ENCODE results near the gene AMFR. TPM values are rescaled to one million over a fixed set of nuclear protein-coding genes. Genes with fewer than 3 reads are reported as not detected.

AMFR gene
- total and polyA plus RNA-seq, 2 of the 13 experiments (the other 11 are each of a cell fraction or from before 2014, with no cell fraction given): 52.9 to 108 TPM

DNA sequence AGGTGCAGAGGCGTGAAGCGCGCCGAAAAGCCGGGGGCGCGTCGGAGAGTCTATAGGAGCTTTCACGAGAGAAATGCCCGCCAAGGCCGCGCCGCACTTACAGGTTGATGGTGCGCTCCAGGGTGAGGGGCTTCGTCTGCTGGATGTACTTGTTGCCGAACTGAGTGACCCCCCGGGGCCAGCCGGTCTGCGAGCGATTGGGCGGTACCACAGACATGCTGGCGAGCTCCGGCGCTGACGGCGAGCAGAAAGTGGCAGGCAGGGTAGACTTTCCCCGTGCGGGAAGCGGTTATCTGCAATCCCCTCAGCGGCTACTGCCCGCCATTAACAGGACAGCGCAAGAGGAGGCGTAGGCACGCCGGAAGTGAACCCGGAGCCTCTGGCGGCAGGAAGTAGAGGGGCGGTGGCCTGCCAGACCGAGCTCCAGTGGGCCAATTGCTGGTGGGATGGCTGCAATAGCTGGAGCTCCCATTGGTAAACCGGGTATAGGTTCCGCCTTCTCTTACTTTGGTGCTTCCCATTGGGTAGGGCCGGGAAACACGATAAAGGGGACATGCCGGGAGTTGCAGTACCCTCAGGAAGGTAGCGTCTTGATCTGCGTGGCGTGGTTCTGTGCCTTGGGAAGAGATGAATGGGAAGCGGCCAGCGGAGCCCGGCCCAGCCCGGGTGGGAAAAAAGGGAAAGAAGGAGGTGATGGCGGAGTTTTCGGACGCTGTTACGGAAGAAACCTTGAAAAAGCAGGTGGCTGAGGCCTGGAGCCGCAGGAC, 25.8 kb upstream of the AMFR start, which contains the start of the genes NUDT21 and OGFOD1 (continued):
- TF ChIP-seq XBP1 (CRISPR knock-in tag; IDR thresholded peaks at IDR 0.05): no peak
- no peak for TF ChIP-seq PAWR (CRISPR knock-in tag; IDR thresholded peaks at IDR 0.05; ENCODE audit: borderline replicate concordance)
- TF ChIP-seq, protein P1, sequence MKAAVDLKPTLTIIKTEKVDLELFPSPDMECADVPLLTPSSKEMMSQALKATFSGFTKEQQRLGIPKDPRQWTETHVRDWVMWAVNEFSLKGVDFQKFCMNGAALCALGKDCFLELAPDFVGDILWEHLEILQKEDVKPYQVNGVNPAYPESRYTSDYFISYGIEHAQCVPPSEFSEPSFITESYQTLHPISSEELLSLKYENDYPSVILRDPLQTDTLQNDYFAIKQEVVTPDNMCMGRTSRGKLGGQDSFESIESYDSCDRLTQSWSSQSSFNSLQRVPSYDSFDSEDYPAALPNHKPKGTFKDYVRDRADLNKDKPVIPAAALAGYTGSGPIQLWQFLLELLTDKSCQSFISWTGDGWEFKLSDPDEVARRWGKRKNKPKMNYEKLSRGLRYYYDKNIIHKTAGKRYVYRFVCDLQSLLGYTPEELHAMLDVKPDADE (CRISPR knock-in tag; IDR thresholded peaks at IDR 0.05): peak; percentile 36; the same call in 1 of the 2 replicates
- 0 out of 2 replicates have a peak, but pooled peaks have one; percentile 66 for TF ChIP-seq ZBTB1 (CRISPR knock-in tag; IDR thresholded peaks at IDR 0.05; ENCODE audit: borderline replicate concordance)
- TF ChIP-seq ZKSCAN8 (CRISPR knock-in tag; IDR thresholded peaks at IDR 0.05; ENCODE audit: borderline replicate concordance): no peak; the same call in 1 of the 2 replicates
- TF ChIP-seq SNRNP70 (IDR thresholded peaks at IDR 0.05; ENCODE audit: low read depth, low read length): no peak
- peak; percentile 89 for TF ChIP-seq CREM (IDR thresholded peaks at IDR 0.05)
- no peak for TF ChIP-seq CREM (CRISPR knock-in tag; IDR thresholded peaks at IDR 0.05)
- no peak for TF ChIP-seq ZNF570 (CRISPR knock-in tag; IDR thresholded peaks at IDR 0.05; ENCODE audit: borderline replicate concordance)
- TF ChIP-seq SNAPC2 (CRISPR knock-in tag; IDR thresholded peaks at IDR 0.05): no peak
- TF ChIP-seq TOPORS (CRISPR knock-in tag; IDR thresholded peaks at IDR 0.05): no peak
- TF ChIP-seq ZNF510 (CRISPR knock-in tag; IDR thresholded peaks at IDR 0.05; ENCODE audit: low read depth): no peak; the same call in 1 of the 2 replicates
- TF ChIP-seq, protein P2, sequence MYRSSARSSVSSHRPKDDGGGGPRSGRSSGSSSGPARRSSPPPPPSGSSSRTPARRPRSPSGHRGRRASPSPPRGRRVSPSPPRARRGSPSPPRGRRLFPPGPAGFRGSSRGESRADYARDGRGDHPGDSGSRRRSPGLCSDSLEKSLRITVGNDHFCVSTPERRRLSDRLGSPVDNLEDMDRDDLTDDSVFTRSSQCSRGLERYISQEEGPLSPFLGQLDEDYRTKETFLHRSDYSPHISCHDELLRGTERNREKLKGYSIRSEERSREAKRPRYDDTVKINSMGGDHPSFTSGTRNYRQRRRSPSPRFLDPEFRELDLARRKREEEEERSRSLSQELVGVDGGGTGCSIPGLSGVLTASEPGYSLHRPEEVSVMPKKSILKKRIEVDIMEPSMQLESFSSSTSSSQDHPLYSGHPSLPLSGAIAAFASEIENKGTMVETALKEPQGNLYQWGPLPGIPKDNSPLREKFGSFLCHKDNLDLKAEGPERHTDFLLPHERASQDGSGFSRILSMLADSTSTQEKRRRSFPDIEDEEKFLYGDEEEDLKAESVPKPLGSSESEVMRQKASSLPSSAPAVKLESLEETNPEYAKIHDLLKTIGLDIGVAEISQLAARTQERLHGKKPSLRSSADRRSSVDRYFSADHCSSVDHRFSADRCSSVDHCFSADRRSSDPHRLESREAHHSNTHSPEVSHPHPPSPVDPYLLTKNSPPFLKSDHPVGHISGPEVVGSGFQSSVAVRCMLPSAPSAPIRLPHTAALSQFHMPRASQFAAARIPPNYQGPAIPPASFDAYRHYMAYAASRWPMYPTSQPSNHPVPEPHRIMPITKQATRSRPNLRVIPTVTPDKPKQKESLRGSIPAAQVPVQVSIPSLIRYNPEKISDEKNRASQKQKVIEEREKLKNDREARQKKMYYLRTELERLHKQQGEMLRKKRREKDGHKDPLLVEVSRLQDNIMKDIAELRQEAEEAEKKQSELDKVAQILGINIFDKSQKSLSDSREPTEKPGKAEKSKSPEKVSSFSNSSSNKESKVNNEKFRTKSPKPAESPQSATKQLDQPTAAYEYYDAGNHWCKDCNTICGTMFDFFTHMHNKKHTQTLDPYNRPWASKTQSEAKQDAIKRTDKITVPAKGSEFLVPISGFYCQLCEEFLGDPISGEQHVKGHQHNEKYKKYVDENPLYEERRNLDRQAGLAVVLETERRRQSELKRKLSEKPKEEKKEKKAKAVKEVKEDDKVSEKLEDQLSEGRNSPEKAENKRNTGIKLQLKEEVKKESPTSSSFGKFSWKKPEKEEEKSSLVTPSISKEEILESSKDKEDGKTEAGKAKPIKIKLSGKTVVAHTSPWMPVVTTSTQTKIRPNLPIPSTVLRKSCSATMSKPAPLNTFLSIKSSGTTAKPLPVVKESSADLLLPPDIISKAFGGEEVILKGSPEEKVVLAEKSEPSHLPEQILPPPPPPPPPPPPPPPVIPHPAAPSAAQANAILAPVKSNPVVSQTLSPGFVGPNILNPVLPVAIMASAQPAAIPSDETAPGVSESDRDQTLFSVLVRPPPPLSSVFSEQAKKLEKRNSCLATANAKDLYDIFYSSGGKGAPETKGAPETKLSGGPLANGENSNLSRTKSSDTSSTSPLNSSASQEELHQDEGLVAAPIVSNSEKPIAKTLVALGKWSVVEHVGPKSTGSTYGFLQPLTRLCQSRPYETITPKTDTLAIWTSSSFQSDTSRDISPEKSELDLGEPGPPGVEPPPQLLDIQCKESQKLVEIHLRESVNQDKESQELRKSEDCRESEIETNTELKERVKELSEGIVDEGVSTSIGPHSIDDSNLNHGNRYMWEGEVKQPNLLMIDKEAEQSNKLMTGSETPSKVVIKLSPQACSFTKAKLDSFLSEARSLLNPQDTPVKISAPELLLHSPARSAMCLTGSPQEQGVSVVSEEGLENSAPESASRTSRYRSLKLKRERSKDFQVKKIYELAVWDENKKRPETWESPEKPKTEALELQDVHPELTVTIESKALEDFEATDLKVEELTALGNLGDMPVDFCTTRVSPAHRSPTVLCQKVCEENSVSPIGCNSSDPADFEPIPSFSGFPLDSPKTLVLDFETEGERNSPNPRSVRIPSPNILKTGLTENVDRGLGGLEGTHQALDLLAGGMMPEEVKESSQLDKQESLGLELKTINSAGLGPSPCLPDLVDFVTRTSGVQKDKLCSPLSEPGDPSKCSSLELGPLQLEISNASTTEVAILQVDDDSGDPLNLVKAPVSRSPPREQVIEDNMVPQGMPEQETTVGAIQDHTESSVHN (CRISPR knock-in tag; IDR thresholded peaks at IDR 0.05): no peak; the same call in 1 of the 2 replicates
- TF ChIP-seq TCF7 (IDR thresholded peaks at IDR 0.05; ENCODE audit: low read depth): no peak
- TF ChIP-seq AGO2 (optimal IDR thresholded peaks at IDR 0.05; ENCODE audit: low read depth, low read length): peak; percentile 68
- TF ChIP-seq TERF1 (CRISPR knock-in tag; IDR thresholded peaks at IDR 0.05): no peak
- TF ChIP-seq PPARG (CRISPR knock-in tag; conservative IDR thresholded peaks at IDR 0.05): no peak; the same call in 1 of the 2 replicates
- no peak for TF ChIP-seq DPF2 (CRISPR knock-in tag; IDR thresholded peaks at IDR 0.05; ENCODE audit: borderline replicate concordance, low read depth)
- TF ChIP-seq ZNF34 (CRISPR knock-in tag; IDR thresholded peaks at IDR 0.05; ENCODE audit: borderline replicate concordance): no peak
- no peak; the same call in none of the 2 replicates for TF ChIP-seq RARA (CRISPR knock-in tag; IDR thresholded peaks at IDR 0.05)
